HG02571 (cell line): ENCODE results near the gene FREM2.

ENCODE experiments used
- ATAC-seq: cut with Tn5 transposase; IDR thresholded peaks from one replicate; pipeline ENCODE4 v1.9.1; 2021; ENCODE audit warnings: mild to moderate bottlenecking, moderate library complexity; ENCODE audit not compliant: unreplicated experiment

Gene FREM2

GRCh38 chr13:38686577-38687245 is at the start of gene FREM2:
Gene FREM2 (plus strand): TSS chr13:38687077. CDS start chr13:38687345, 268 bp downstream.
- ATAC-seq: no peak

GRCh38 chr13:38637576-38637975 is 49.3 kb upstream of the FREM2 start:
- no peak for ATAC-seq

DNA sequence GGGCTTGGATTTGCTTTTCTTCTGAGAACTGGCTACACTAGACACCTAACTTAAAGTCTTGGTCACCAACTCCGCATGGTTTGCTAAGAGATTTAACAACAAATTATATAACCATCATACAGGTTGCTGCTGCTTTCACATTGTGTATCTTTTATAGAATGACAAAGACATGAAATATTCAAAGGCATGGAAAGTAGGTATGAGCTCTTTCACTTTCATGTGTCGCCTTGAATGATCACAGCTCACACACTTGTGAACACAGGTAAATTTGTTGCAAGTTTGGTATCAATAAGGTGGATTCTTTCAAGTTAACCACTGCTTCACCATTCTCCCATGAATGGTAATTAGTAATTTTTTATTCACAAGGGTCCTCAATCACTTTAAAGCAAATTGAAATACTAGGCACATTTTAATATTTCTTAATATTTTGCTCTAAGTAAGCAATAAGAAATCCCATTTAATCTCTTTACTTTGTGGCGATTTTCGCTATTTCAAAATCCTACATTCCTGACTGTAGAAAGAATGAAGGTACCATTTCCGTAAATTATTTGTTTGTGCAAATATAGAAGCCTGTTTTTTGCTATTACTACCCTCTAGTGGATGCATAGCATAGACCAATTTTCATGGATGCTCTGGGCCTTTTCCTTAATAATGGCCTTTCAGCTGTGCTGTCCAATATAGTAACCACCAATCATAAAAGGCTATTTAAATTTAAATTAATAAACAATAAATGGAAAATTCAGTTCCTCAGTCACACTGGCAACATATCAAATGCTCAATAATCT is 45.5 kb upstream of the FREM2 start:
- ATAC-seq: no peak

DNA sequence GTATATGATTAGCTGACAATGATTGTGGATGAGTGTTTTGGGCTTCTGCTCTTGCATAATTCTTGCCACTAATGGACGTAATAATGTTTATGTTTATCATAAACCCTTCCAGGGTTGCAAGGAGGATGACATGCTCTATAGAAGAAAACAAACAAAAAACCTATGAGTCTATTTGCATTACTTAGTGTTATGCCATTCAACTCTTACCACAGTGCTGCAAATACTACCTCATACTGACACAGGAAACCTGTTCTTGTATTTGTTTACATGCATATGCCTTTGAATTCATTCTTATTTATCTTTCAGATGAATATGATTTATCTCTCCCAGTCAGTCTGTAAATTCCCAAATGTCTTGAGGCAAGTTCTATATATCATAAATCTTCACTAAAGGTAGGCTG is 39.6 kb upstream of the FREM2 start:
- no peak for ATAC-seq

DNA sequence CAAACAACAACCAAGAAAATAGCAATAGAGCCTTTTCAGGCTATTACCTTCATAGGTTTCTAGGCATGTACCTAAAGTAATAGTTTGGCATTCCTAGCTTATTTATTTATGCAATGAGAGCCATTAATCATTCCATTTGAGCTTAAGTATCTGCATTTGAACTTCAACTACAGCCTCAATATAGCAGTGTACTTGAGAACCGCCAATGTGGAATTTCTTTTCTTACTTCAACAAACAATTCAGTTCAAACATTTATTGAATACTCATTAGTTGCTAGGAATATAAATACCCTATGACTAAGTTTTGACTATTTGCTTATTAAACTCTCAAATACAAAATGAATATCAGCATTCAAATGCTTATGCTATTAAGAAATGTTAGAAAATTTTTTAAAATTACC is 38.0 kb upstream of the FREM2 start:
- ATAC-seq: no peak

GRCh38 chr13:38656699-38657098 is 30.2 kb upstream of the FREM2 start:
- ATAC-seq: no peak

GRCh38 chr13:38657191-38657590 is 29.7 kb upstream of the FREM2 start:
- no peak for ATAC-seq

DNA sequence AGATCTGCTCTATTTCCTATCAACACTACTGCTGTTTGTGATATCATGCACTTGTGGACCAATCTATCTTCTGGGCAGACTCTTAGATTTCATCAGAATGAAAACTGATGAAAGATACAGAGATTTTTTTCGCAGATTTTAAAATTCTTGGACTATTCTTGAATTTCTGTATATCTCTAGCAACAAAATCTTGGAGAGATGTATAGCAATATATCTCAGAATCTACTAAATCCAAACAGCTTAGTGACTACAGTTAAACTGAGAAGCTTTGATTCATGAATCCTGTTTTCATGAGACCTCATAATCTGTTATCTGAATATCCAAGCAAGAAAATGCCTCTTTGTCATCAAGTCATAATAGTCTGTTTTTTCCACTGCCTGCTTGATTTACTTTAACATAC is 28.0 kb upstream of the FREM2 start:
- ATAC-seq: no peak

DNA sequence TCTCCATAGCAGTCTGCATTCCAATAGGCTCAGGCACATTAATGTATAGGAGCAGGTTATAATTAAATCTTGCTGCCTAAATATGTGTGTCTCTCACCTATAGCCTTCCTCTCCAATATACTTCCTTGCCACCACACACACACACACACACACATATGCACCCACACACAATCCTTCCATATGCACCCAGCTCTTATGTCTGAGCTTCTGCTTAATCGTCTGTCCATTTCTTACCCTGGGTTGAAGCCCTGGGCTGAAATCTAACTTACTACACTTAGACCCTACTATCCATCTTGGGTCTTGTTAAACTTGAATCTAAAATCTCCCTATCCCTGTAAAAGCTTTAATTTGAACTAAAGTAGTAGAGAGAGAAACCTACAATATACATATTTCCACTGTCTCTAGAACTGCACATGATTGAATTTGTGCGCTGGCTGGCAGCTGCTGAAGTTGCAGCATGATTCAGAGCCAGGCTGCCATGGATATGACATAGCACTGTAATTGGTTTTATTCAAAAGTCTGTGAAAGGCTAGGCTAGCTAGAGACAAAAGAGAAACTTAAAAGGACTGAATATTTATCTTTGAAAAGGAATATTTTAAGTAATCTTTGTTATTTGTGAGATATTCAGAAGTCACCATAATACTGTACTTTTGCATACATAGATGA is 25.7 kb upstream of the FREM2 start:
- no peak for ATAC-seq

- no peak for ATAC-seq
Measured at GRCh38 chr13:38662362-38662761, 24.5 kb upstream of the FREM2 start.

DNA sequence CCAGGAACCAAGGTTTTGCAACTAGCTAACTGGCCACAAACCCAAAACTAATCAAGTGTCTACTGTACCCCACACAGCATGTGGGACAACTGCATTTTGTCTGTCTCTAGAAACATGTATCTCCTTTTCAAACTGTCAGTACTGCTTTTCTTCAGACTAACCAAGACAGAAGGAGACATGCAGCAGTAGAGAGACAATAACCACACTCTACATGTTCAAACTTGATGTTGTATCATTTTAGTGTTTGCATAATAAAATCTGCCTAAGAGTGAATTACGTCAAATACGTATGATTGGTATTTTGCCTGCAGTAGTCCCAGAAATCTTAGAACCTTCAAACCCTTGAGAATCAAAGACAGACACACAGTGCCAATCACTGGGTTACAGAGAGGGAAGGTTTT is 22.0 kb upstream of the FREM2 start:
- no peak for ATAC-seq

GRCh38 chr13:38667526-38668109 is 19.3 kb upstream of the FREM2 start:
- ATAC-seq: no peak

DNA sequence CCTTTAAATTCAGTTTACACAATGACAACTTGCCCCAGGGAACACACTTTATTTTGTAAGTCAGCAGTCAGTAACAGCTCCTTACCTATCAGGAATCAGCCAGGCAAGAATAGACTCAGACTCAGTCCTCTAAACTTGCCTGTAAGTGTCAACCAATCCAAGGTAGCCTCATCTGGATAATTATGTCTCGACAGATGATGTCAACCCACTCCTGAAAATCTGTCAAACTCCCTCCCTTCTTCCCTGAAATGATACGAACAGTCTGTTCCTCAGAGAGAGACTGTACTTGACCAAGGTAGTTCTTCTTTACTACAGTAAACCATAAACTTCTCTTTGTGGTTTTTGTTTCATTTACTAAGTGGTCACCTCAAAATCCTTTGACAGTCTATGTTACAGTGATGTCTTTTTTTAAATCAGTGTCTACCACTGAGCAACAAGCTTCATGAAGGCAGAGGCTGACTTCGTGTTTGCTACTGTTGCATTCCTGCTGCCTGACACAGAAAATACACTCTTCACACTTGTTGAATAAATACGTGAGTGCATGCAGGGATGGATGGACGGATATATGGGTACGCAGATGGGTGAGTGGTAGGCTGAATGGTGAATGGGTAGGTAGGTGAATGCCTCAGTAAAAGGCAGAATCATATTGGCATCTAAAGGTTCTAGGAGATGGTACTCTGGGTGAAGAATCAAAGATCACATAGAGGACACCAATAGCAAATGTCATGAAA is 17.5 kb upstream of the FREM2 start:
- ATAC-seq: no peak

- ATAC-seq: no peak
Measured at GRCh38 chr13:38670627-38671026, 16.2 kb upstream of the FREM2 start.

DNA sequence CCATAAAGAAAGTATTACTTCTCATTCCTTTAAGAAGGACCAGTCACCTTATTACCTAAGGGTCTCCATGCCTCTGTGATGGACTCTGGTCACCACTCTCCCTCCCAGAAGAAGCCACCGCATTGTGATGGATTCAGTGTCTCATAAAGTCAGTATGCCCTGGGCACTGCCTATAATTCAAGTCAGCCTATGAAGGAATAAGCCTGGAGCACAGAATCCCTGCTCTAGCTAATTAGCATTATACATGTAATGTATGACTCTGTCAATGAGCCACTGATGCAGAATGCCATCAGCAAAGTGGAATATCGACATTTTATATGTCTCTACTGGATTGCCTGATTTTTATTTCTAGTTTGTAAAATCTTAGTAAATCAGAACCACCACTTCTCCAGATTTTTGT is 14.9 kb upstream of the FREM2 start:
- ATAC-seq: no peak

GRCh38 chr13:38674208-38674607 is 12.7 kb upstream of the FREM2 start:
- no peak for ATAC-seq

DNA sequence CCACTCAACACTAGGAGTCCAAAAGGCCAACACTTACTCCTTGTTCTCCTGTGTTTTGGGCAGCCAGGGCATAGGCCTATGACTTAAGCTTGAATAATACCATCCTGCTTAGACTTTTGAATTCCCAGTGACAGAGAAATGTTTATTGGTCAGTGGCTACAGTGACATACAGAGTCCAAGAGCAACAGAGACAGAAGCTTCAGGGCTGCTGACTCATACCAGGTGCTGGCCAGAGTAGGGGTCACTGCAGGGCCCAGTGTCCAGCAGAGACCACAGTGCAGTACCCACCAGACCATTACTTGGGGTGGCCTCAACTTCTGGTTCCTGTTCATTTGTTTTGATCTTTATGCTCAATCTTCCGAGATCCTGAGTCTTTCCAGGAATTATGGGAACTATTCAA is 6.0 kb upstream of the FREM2 start:
- ATAC-seq: no peak

DNA sequence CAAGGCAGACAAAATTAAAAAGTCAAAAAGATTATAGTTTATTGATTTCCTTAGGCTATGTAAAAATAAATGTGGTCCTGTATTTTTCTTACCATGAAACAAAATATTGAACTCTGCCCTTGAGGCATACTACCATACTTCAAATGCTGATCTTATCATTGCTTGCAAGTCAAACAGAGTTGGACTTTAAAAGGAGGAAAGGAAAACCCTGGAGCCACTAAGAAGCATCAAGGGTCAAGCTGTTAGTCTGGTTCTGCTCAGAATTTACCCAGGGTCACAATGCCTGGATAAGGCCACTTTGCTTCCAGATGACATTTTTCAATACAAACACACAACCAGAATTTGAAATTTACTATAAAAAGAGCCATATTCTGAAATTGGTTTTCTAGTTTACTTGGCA is 2.2 kb upstream of the FREM2 start:
- ATAC-seq: no peak

DNA sequence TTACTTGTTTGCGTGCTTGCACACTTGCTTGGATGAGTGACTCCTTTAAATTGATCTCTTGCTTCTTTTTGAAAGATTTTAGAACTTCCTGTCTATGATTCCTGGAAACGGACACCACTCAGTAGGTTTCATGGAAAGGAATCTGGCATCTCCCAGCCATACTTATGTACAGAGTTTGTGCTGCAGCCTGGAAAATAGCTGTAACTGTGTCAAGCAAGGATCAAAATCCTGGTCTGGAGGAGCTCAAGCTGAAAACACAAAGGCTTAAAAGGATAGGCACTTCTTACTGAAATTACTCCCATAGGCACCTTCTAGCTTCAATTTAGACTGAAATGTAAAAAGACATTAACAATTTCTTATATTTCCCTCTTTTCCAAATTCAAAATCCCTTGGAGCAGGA is 1.4 kb upstream of the FREM2 start:
- no peak for ATAC-seq

DNA sequence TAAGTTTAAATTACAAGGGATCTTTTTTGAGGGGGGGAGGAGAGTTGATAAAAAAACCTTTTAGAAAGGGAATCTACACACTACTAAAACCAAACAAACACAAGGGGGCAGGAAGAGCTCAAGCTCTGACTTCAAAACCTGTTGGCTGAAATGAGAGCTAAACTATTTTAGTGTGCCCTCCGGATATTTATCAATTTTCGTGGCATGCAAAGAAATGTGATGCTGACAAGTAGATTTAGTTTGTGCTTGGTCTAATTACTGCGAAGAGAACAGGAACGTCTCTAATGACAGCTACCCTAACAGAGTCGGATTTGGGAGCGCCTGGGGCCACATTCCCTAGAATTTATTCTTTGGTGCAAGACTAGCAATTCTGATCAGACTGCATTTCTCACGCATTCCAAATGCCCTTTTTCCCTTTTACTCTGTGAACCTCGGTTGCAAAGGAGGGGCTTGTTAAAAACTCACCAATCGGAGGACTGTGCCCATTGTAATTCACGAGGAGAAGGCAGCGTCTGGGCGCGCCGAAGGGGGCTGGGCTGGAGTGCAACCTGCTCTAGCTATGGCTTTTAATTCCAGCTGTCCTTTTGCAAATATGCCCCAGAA is 802 bp upstream of the FREM2 start:
- ATAC-seq: no peak
